ENCODE results near the gene FOXL2NB. TPM values are rescaled to one million over a fixed set of nuclear protein-coding genes. Genes with fewer than 3 reads are reported as not detected.

Gene FOXL2NB
- total RNA-seq, 1 experiment from 2014 or later = 0.31 TPM

DNA sequence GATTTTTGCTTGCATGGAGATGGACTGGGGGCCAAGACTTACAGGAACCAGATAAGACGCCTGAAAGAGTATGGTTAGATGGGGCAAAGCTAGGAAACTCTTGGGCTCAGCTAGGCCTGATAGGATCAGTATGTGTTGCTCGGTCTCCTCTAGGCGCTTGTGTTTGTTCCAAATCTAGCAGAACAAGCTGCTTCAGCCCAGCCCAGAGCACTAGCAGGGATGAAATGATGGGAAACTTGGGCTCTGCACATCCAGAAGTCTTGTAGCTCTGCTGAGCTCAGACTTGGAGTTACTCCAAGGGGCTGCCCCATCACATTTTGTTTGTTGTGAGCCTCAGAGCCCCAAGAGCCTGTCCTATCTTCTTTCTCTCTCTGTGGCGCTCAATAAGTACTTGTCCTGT, 34.8 kb upstream of the FOXL2NB start:
- Histone ChIP-seq H4K5ac (ENCODE audit: insufficient read length, low read depth, low read length) (no peak overlapping the region), H2BK20ac (ENCODE audit: low read depth, low read length, poor library complexity, severe bottlenecking) (no peak overlapping the region), H3K4ac (ENCODE audit: low read depth, low read length) (no peak overlapping the region), H3K4me2 (ENCODE audit: insufficient read depth, insufficient read length, low read length) (no peak overlapping the region), H2BK12ac (ENCODE audit: insufficient read length, low read depth, low read length) (no peak overlapping the region), H2AK5ac (ENCODE audit: insufficient read length, low read length) (no peak overlapping the region), H2BK5ac (ENCODE audit: insufficient read length, low read length) (no peak overlapping the region), H3K79me1 (ENCODE audit: insufficient read depth, low read depth, low read length, poor library complexity, severe bottlenecking) (no peaks in the 10 kb centered on the region), H3K18ac (ENCODE audit: insufficient read length, low read depth, low read length) (no peak overlapping the region), H3K9ac (ENCODE audit: extremely low read depth, insufficient read length, low read length) (no peak overlapping the region), H4K20me1 (ENCODE audit: control insufficient read depth, insufficient read depth, insufficient read length) (no peaks in the 10 kb centered on the region), H3K23me2 (ENCODE audit: insufficient read length, low read depth, low read length, poor library complexity, severe bottlenecking) (peaks cover 5% of the 10 kb centered on the region), H3K4me1 (ENCODE audit: insufficient read depth, low read length) (no peaks in the 10 kb centered on the region; the same call in 1 of the 2 replicates), H2AFZ (ENCODE audit: low read length) (no peak overlapping the region), H3K27me3 (ENCODE audit: insufficient read depth, low read length) (no peaks in the 10 kb centered on the region), H4K8ac (replicated peaks; ENCODE audit: insufficient read length, low read depth, low read length) (no peak overlapping the region), H3K27ac (ENCODE audit: insufficient read length, low read depth, low read length) (no peak overlapping the region), H3K14ac (ENCODE audit: insufficient read depth, low read length) (no peak overlapping the region), H3K9me3 (ENCODE audit: control insufficient read depth, low read depth, low read length) (no peaks in the 10 kb centered on the region), H3K56ac (ENCODE audit: insufficient read length, low read depth, low read length) (no peak overlapping the region), H3K79me2 (ENCODE audit: insufficient read depth, low read length) (no peaks in the 10 kb centered on the region), H2BK15ac (ENCODE audit: low read depth, low read length) (no peak overlapping the region), H3K23ac (ENCODE audit: insufficient read length, low read depth, low read length) (no peak overlapping the region), H4K91ac (ENCODE audit: insufficient read length, low read depth, low read length) (no peak overlapping the region), H3T11ph (ENCODE audit: low read length) (no peak overlapping the region), H2BK120ac (ENCODE audit: low read depth, low read length, poor library complexity, severe bottlenecking) (no peak overlapping the region)
- Mint-ChIP-seq H3K4me1 (peaks cover 6% of the 10 kb centered on the region in 2 experiments; a peak in 3 of 4 replicates), H3K27me3 (ENCODE audit: low read depth) (peaks cover 35% of the 10 kb centered on the region), H3K27ac (no peak overlapping the region), H3K4me3 (no peak overlapping the region), H3K9me3 (no peaks in the 10 kb centered on the region), H3K36me3 (ENCODE audit: insufficient read depth in 1 of 3, low read depth in 3 of 3) (no peaks in the 10 kb centered on the region)
- TF ChIP-seq, protein P1, sequence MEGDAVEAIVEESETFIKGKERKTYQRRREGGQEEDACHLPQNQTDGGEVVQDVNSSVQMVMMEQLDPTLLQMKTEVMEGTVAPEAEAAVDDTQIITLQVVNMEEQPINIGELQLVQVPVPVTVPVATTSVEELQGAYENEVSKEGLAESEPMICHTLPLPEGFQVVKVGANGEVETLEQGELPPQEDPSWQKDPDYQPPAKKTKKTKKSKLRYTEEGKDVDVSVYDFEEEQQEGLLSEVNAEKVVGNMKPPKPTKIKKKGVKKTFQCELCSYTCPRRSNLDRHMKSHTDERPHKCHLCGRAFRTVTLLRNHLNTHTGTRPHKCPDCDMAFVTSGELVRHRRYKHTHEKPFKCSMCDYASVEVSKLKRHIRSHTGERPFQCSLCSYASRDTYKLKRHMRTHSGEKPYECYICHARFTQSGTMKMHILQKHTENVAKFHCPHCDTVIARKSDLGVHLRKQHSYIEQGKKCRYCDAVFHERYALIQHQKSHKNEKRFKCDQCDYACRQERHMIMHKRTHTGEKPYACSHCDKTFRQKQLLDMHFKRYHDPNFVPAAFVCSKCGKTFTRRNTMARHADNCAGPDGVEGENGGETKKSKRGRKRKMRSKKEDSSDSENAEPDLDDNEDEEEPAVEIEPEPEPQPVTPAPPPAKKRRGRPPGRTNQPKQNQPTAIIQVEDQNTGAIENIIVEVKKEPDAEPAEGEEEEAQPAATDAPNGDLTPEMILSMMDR (conservative IDR thresholded peaks at IDR 0.05) = no peak
- no peak for DNase-seq
- no CpG with 5 or more reads among the region's 4 CpGs for WGBS (ENCODE audit: extremely low coverage, insufficient read length, low lambda C conversion rate)
